PC-3 (cell line): ENCODE measurements around the gene MYH9. TPM values are rescaled to one million over a fixed set of nuclear protein-coding genes. Genes with fewer than 3 reads are reported as not detected.
A peak's percentile ranks its signal among the peaks of the same experiment; 100 is the strongest.

Experiments
- ATAC-seq: fragments of 200-7000 bp; cut with Tn5 transposase; 2 replicates; pipeline ENCODE4 v1.9.1; 2020; ENCODE audit warnings: mild to moderate bottlenecking, moderate library complexity
- BruUV-seq: library from RNA; stranded (reverse); fragments of 400-500 nt; replicated peaks from 2 replicates; lab custom pipeline; 2021; lab: Mats Ljungman, UMichigan
- CTCF ChIA-PET: fragments of 300-600 bp; sonication (Branson Sonifier 250); formaldehyde crosslinking; loops from one replicate; lab custom pipeline; 2022; ENCODE audit warnings: antibody characterized with exemption; lab: Charles Lee
- POLR2A ChIA-PET: fragments of 300-600 bp; sonication (Branson Sonifier 250); formaldehyde crosslinking; loops from one replicate; lab custom pipeline; 2022; ENCODE audit warnings: antibody characterized with exemption; ENCODE audit not compliant: unreplicated experiment; lab: Charles Lee
- DNase-seq: peaks from one replicate; pipeline ENCODE4 v3.0.0-alpha.2; 2015
- H2AFZ ChIP-seq: fragments of 300-600 bp; sonication (generic); 2 replicates; pipeline ENCODE4 v1.6.0; 2016; ENCODE audit warnings: antibody characterized with exemption, low read length
- H3F3A ChIP-seq: fragments of 300-600 bp; sonication (generic); one replicate; pipeline ENCODE4 v1.6.0; 2017; ENCODE audit warnings: antibody characterized with exemption, low read length, control low read depth, mild to moderate bottlenecking; ENCODE audit not compliant: unreplicated experiment
- H3K27ac ChIP-seq: fragments of 300-600 bp; sonication (generic); 2 replicates; pipeline ENCODE4 v1.5.1; 2016; ENCODE audit warnings: mild to moderate bottlenecking, low read length
- H3K27me3 ChIP-seq: fragments of 300-600 bp; sonication (generic); 2 replicates; pipeline ENCODE4 v1.6.1; 2016; ENCODE audit warnings: low read length, mixed read lengths
- H3K36me3 ChIP-seq: fragments of 300-600 bp; sonication (generic); 2 replicates; pipeline ENCODE4 v1.6.1; 2016; ENCODE audit warnings: low read depth, mixed run types, low read length, mixed read lengths
- H3K4me1 ChIP-seq: fragments of 300-600 bp; sonication (generic); 2 replicates; pipeline ENCODE4 v1.5.1; 2016; ENCODE audit warnings: low read length; ENCODE audit not compliant: insufficient read depth
- H3K4me2 ChIP-seq: fragments of 300-600 bp; sonication (generic); 2 replicates; pipeline ENCODE4 v1.6.0; 2016; ENCODE audit warnings: low read length
- H3K4me3 ChIP-seq: fragments of 300-600 bp; sonication (generic); 2 replicates; pipeline ENCODE4 v1.5.1; 2016; ENCODE audit warnings: mild to moderate bottlenecking, low read length, mixed read lengths
- H3K79me2 ChIP-seq: fragments of 300-600 bp; sonication (generic); 2 replicates; pipeline ENCODE4 v1.6.1; 2017; ENCODE audit warnings: low read length, mixed read lengths
- H3K9ac ChIP-seq: fragments of 300-600 bp; sonication (generic); 2 replicates; pipeline ENCODE4 v1.6.0; 2016; ENCODE audit warnings: mild to moderate bottlenecking, low read length
- H3K9me2 ChIP-seq: fragments of 300-600 bp; sonication (generic); replicated peaks from 2 replicates; pipeline ENCODE4 v1.6.1; 2016; ENCODE audit warnings: mixed run types, low read length, mixed read lengths
- H3K9me3 ChIP-seq: fragments of 300-600 bp; sonication (generic); 2 replicates; pipeline ENCODE4 v1.6.1; 2016; ENCODE audit warnings: low read length, mixed read lengths
- H4K20me1 ChIP-seq: fragments of 300-600 bp; sonication (generic); 2 replicates; pipeline ENCODE4 v1.6.1; 2016; ENCODE audit warnings: low read length, mixed read lengths
- EZH2 ChIP-seq: fragments of 300-600 bp; sonication (generic); IDR thresholded peaks from one replicate; pipeline ENCODE4 v1.6.1; 2017; ENCODE audit warnings: antibody characterized with exemption, mild to moderate bottlenecking, low read length; ENCODE audit not compliant: unreplicated experiment
- EZH2phosphoT487 ChIP-seq: fragments of 300-600 bp; sonication (generic); IDR thresholded peaks from 2 replicates; pipeline ENCODE4 v1.6.1; 2018; ENCODE audit warnings: mild to moderate bottlenecking, antibody characterized with exemption, low read length, borderline replicate concordance
- intact Hi-C: fragments of 100-400 bp; cut with micrococcal nuclease; formaldehyde crosslinking; loops from 2 replicates; pipeline ENCODE4 v1.9.0; 2023
- total RNA-seq: library from RNA; depleted of rRNA; stranded (reverse); fragments of >200 nt; gene quantifications from 2 replicates; pipeline ENCODE4 v1.2.3, GENCODE V29; 2014
- TF ChIP-seq, protein P1 (sequence below): fragments of 300-600 bp; sonication (generic); conservative IDR thresholded peaks from 2 replicates; pipeline ENCODE4 v1.5.1; 2017; ENCODE audit warnings: antibody characterized with exemption, low read depth, mild to moderate bottlenecking, low read length

The MYH9 gene
- total RNA-seq, 1 experiment from 2014 or later: 357 TPM

DNA sequence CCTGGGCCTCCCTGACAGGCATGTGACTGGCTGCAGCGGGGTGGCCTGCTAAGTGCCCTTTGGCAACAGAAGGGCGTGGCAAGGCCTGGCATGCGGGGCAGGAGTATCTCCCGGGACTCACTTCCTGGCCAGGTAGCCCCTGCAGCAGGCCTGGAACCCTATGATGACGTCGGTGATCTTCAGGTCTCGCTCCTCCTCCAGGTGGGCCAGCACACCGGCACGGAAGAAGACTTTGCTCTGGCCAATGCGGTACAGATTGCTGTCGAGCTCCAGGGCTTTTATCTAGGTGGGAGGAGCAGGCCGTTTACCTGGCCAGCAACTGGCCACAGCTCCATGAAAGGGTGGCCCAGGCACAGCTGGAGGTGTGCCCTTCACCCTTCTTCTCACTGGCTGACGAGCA lies 83.9 kb downstream of the MYH9 start:
- H3K79me2 ChIP-seq: no peaks in the 10 kb centered on the region
- intact Hi-C loops: loop anchor here (5.0 kb wide), 1 partner anchor 83 kb away; the partner anchor contains the start of gene MYH9
- peak; percentile 44 for DNase-seq

DNA sequence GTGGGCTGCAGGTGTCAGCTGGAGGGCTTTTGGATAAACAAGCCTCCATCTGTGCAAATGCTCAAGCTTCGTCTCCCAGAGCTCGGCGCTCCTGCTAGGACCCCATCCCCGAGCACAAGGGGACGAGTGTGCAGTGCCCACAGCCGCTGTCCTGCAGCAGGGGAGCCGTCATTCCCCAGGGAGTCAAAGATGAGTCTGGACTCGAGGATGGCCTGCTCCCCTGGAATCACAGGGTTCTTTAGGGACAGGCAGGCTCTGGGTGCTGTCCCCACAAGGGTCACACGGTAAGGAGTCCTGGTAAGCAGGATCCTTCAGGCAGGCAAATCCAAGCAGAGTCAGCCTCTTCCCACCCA lies 84.7 kb downstream of the MYH9 start:
- no peaks in the 10 kb centered on the region for H3F3A ChIP-seq
- no TSS peak for BruUV-seq
- ATAC-seq (no peak), DNase-seq (no peak)
- peaks cover 12% of the 10 kb centered on the region for H4K20me1 ChIP-seq
- H3K4me3 ChIP-seq: no peak overlapping the region
- no peak overlapping the region for H3K4me2 ChIP-seq
- intact Hi-C loops: loop anchor here (5.0 kb wide), 1 partner anchor 84 kb away; the partner anchor contains the start of gene MYH9
- H3K9ac ChIP-seq: no peak overlapping the region
- peaks cover 74% of the 10 kb centered on the region for H3K36me3 ChIP-seq
- no peaks in the 10 kb centered on the region for H3K79me2 ChIP-seq
- no peaks in the 10 kb centered on the region for H3K9me2 ChIP-seq
- no peaks in the 10 kb centered on the region for H3K27me3 ChIP-seq
- ChIA-PET POLR2A (no interaction called here), CTCF (no interaction called here)
- TF ChIP-seq, protein P1, sequence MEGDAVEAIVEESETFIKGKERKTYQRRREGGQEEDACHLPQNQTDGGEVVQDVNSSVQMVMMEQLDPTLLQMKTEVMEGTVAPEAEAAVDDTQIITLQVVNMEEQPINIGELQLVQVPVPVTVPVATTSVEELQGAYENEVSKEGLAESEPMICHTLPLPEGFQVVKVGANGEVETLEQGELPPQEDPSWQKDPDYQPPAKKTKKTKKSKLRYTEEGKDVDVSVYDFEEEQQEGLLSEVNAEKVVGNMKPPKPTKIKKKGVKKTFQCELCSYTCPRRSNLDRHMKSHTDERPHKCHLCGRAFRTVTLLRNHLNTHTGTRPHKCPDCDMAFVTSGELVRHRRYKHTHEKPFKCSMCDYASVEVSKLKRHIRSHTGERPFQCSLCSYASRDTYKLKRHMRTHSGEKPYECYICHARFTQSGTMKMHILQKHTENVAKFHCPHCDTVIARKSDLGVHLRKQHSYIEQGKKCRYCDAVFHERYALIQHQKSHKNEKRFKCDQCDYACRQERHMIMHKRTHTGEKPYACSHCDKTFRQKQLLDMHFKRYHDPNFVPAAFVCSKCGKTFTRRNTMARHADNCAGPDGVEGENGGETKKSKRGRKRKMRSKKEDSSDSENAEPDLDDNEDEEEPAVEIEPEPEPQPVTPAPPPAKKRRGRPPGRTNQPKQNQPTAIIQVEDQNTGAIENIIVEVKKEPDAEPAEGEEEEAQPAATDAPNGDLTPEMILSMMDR: no peak
- TF ChIP-seq EZH2phosphoT487: no peak
- no peak for TF ChIP-seq EZH2
- H3K4me1 ChIP-seq: peaks cover 36% of the 10 kb centered on the region
- no peaks in the 10 kb centered on the region for H3K9me3 ChIP-seq
- H3K27ac ChIP-seq: peak overlapping the region; percentile 42
- H2AFZ ChIP-seq: no peak overlapping the region

More for the DNA sequence above, 83.9 kb downstream of the MYH9 start:
- Histone ChIP-seq H3K9ac (no peak overlapping the region), H3K4me3 (no peak overlapping the region), H2AFZ (no peak overlapping the region), H3K9me3 (no peaks in the 10 kb centered on the region), H4K20me1 (peaks cover 12% of the 10 kb centered on the region), H3K27me3 (no peaks in the 10 kb centered on the region), H3K4me1 (peaks cover 36% of the 10 kb centered on the region), H3F3A (no peaks in the 10 kb centered on the region), H3K9me2 (no peaks in the 10 kb centered on the region), H3K27ac (peak overlapping the region; percentile 29; the same call in 1 of the 2 replicates), H3K4me2 (no peak overlapping the region), H3K36me3 (peaks cover 72% of the 10 kb centered on the region)
- POLR2A ChIA-PET: no interaction called here
- CTCF ChIA-PET: no interaction called here
- ATAC-seq: peak; percentile 8
- TF ChIP-seq, protein P1: no peak
- TF ChIP-seq EZH2phosphoT487: no peak
- no peak for TF ChIP-seq EZH2
- no TSS peak for BruUV-seq

DNA sequence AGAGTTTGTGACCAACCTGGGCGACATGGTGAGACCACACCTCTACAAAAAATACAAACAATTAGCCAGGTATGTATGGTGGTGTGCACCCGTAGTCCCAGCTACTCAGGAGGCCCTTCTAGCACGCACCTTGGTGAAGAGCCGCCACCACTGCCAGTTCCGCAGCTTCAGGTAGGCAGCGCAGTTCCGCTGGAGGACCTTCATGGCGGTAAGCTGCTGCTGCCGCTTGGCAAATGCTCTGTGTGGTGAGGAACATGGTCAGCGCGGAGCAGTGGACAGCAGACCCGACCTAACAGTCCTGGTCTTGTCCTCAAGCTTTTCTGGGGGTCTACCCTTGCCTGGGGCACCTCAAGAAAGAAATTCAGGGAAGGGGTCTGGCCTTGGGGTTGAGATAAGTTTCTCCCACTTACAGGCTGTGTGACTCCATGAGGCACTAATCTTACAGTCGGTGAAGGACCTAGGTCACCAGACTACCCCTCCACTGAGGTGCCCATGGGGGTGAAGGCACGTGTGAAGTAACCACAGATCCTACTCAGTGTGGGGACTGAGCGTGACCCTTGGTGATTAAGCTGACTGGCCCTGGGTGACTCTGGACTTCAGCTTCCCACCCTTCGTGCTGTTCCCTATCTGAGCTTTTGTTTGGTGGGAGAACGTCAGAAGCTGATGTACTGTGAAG lies 85.2 kb downstream of the MYH9 start:
- ATAC-seq (no peak), DNase-seq (no peak)
- Histone ChIP-seq H3K4me1 (peaks cover 36% of the 10 kb centered on the region), H3K4me3 (no peak overlapping the region), H3K27me3 (no peaks in the 10 kb centered on the region), H3K27ac (peak overlapping the region; percentile 42), H4K20me1 (peaks cover 12% of the 10 kb centered on the region), H3K79me2 (no peaks in the 10 kb centered on the region), H3K36me3 (peaks cover 79% of the 10 kb centered on the region), H3K9me3 (no peaks in the 10 kb centered on the region), H2AFZ (no peak overlapping the region), H3K9me2 (no peaks in the 10 kb centered on the region), H3K9ac (no peak overlapping the region), H3K4me2 (no peak overlapping the region), H3F3A (no peaks in the 10 kb centered on the region)
- no TSS peak for BruUV-seq
- ChIA-PET CTCF (interaction anchor here (1.0 kb wide), 1 partner anchor 167 kb away, joined by 4 read pairs; no protein-coding TSS in a partner anchor), POLR2A (interaction anchor here (1.5 kb wide), 1 partner anchor 166 kb away, joined by 3 read pairs; no protein-coding TSS in a partner anchor)
- TF ChIP-seq, protein P1: no peak
- no peak for TF ChIP-seq EZH2phosphoT487
- TF ChIP-seq EZH2: no peak
- intact Hi-C loops: loop anchor here (5.0 kb wide), 1 partner anchor 85 kb away; the partner anchor contains the start of gene MYH9
